HG02798 (cell line): ENCODE results near the gene PCDH19.

Experiments
- ATAC-seq: cut with Tn5 transposase; IDR thresholded peaks from one replicate; pipeline ENCODE4 v1.9.1; 2021; ENCODE audit warnings: mild to moderate bottlenecking; ENCODE audit not compliant: unreplicated experiment, poor library complexity

PCDH19 gene

GRCh38 chrX:100315566-100315965 is 94.5 kb downstream of the PCDH19 start:
- no peak for ATAC-seq

GRCh38 chrX:100299559-100299958 is 110.5 kb downstream of the PCDH19 start:
- ATAC-seq = no peak

DNA sequence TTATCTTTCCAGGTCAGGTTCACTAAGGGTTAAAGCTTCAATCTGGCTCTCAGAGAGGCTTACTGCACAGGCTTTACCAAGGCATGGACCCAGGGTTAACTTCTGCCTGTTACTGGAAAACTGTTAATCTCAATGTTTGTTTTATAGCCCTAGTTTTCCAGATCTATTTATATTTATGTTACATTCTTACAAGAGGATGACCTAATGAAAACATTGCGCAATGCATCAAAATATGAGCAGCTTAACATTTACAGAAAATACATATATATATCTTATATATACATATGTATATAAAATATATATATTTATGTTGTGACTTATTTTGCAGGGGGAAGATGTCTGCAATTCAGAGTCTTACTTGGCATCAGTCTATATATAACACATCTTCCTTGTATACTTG is 112.3 kb downstream of the PCDH19 start:
- ATAC-seq = no peak

DNA sequence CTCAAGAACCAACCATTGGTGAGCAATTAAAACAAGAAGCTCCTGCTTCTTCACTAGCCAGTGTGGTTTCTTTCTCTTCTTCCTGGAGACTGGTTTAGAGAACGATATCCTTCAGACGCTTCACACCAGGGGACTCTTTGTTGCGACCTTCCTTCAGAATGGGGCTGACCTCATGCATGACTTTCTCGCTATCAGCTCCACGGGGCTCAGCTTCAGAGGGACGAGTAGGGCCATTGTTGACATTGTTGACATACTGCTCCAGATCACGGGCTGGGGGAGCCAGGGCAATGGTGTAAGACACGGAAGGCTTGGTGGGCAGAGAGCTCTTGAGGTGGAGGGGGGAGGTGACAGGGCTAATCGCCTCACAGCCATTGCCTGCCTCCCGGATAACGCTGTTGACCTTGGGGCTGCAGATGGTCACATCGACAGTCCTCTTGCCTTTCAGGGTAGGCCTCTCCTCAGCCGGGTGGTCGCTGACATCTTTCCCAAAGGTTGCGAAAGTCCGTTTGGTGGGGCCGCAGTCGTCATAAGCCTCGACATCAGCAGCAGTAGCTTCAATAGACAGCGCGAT is 113.8 kb downstream of the PCDH19 start:
- no peak for ATAC-seq

DNA sequence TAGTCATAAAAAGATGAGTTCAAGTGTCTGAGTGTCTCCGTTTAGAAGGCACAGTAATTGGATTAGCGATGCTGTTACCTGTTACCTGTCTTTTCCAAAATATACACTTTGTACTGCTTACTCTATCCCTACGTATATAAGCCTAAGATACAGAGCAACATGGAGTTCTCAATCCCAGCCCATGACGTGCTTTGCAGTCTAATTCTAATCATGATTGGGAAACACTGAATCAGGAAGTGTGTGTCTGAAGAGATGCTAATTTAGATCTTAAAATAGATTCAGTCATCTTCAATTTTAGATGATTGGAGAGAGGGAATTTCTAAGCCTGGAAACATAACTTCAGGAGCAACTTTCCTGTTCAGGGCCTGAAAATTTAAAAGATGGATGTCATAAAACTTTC is 115.1 kb downstream of the PCDH19 start:
- no peak for ATAC-seq

DNA sequence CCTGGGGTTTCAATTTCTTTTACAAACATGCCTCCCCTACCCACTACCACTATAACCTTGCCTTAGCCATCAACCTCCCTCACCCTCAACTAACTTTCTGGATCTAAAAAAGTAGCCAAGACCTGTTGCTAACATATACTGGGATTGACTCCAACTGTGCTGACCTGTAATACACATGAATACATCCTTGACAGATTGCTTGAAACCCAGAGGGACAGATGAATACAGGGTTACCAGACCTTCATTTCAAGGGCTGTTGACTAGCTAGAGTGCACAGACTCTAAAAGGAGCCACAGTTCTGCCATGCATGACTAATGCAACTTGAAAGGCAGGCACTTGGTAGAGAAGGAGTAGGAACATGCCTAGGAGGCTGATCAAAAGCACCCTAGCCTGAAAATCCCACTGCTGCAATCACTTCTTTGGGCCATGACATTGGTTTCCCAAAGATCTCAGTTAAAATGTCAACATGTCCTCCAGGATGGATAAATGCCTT is 121.0 kb downstream of the PCDH19 start:
- ATAC-seq = no peak

DNA sequence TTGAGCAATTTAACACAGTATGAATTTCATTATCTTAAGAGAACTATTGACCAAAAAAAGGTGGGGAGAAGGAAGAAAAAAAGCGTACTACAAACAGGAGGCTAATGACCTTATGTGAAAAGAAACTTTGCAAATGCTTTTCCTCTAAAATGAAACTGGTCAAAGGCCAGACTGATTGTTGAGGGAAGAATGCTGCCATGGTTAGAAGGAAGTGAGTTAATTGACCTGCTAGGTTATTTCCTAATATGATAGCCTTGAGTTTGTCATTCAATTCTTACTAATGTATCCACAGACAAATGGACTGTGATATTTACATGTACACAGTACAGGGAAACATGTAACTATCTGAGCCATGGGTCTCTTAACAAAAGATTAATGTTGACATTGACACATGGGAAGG is 132.8 kb downstream of the PCDH19 start:
- no peak for ATAC-seq

DNA sequence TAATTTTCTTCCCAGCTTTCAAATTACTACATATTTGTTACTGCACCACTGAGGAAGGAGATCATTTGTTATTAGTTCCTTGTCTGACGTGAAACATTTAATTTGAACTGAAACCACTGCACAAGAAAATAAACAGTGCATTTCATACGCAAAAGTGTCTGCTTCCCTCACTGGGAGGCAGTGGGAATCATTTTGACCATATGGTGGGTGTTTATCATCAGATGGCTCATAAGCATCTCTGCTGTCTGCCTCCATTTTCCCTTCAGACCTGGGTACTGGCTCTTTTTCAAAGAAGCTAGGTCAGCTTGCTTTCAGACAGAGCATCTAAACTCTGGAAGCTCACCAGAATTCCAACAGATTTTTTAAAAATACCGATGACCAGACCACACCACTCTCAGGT is 135.2 kb downstream of the PCDH19 start:
- ATAC-seq = no peak

DNA sequence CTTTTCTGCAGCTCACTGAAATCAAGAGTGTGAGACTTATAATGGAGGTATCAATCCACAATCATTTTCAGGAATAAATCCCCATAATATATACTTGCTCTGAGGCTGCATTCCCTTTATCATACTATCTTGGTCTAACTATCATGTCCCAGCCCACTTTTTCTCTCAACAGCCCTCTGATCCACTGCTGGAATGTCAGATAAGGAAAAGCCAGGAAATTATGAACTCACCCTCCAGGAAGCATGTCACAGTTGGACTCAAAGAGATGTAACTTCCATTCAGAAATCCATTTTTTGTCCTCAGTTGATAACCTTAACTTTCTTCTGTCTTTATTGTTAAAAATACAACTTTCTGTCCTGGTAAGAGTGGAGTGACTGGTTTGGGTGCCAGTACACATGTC is 144.9 kb downstream of the PCDH19 start:
- ATAC-seq = no peak

DNA sequence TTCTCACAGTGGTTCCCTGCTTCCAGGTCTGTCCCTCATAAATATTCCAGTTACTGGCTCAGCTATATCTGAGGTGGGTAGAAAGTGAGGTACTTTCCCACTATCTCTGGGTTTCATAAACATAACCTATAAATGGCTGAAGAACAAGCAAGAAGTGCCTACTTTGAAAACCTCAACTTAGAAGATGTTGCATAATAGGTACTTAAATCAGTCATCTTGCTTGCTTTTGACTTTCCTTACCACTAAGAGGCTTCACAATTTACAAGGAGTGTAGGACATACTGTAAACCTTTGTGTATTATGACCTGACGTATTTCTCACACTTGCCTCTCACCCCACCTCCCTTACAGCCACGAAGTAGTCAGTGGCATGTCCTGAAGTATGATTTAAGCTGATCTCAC is 145.9 kb downstream of the PCDH19 start:
- peak; percentile 87 for ATAC-seq

- no peak for ATAC-seq
Measured at GRCh38 chrX:100263650-100264049, 146.4 kb downstream of the PCDH19 start.

DNA sequence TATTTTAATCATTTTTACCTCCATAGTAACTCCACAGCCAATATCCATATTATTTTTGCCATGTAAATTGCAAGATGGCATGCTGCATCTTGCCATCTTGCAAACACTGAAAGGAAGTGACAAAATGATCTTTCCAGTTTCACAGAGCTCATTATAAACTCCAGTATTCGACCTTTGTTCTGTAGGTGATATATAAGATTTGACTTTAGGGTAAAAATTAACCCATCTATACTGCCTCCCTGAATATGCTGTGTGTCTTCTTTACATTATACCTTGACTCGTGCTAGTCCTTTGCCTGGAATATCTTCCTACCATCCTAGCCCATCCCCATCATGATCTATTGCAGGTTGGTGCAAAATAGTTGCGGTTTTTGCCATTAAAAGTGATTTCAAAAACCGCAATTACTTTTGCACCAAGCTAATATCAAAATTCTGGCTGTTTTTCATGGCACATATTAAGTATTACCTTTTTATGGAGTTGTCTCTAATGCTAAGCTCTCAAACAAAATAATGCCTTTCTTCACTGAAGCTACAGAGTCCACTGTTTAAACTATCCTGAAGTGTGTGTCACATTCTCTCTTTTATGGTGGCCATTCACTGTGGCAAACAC is 161.1 kb downstream of the PCDH19 start:
- ATAC-seq = no peak

DNA sequence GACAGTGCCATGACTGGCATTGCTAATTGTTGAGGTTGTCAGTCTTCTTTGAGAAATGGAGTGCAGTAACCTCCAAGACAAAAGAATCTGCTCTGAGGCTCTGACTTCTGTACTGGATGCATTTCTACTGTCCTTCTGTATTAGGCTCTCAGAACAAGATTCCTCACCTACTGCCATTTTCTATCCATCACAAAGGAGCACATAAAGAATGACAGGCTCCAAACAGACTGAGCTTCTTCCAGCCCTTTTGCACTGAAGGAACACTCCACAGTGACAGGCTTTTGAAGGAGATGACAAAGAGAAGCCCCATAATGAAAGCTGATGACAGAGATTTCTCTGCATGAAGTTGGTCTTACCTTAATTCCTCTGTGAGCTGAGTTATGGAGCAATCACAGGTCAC is 162.2 kb downstream of the PCDH19 start:
- no peak for ATAC-seq

DNA sequence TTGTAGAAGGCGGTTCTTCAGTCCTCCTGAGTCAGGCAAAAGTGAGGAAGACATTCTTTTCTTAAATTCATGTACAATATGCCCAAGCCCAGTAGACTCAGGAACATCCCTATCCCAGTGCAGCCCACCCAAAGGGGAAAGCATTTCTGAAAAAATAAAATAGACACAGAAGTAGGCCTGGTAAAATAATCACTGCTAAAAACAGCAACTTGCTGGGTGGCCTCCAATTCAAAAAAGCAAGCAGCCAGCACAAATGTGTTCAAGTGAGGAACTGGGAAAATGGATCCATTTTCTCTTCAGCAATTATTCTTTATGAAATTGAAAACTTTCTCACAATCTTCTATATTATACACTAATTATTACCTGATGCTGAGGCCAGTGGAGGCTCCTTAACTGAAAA is 165.4 kb downstream of the PCDH19 start:
- no peak for ATAC-seq
